GM12892 (cell line): ENCODE data around the gene TLE3.

ENCODE experiments used
- POLR2A ChIP-seq: IDR thresholded peaks from 2 replicates; pipeline ENCODE4 v1.6.1; 2011; ENCODE audit warnings: low read depth, low read length, control low read depth
- POLR2AphosphoS5 ChIP-seq: IDR thresholded peaks from 2 replicates; pipeline ENCODE4 v1.6.1; 2011; ENCODE audit warnings: low read depth, low read length, control low read depth

GRCh38 chr15:70146771-70147170 is 49.1 kb upstream of the TLE3 start:
- no peak for TF ChIP-seq POLR2AphosphoS5
- no peak for TF ChIP-seq POLR2A
